H9 (cell line): Measurements from ENCODE around the gene MKRN2OS. TPM values are rescaled to one million over a fixed set of nuclear protein-coding genes. Genes with fewer than 3 reads are reported as not detected.

Experiments used
- DNase-seq: peaks from one replicate; pipeline ENCODE4 v3.0.0-alpha.2; 2017
- H2AFZ ChIP-seq: one replicate; pipeline ENCODE4 v1.6.1; 2013; ENCODE audit warnings: mild to moderate bottlenecking, low read length, control low read depth, moderate library complexity
- H2AK5ac ChIP-seq: 2 replicates; pipeline ENCODE4 v1.6.1; 2013; ENCODE audit warnings: low read length, control low read depth, mixed read lengths; ENCODE audit not compliant: insufficient read length
- H2BK120ac ChIP-seq: one replicate; pipeline ENCODE4 v1.6.1; 2013; ENCODE audit warnings: low read depth, mild to moderate bottlenecking, low read length, control low read depth, inconsistent platforms; ENCODE audit not compliant: poor library complexity, severe bottlenecking
- H2BK12ac ChIP-seq: 2 replicates; pipeline ENCODE4 v1.6.1; 2013; ENCODE audit warnings: low read length, control low read depth, mixed read lengths, low read depth; ENCODE audit not compliant: insufficient read length
- H2BK15ac ChIP-seq: 2 replicates; pipeline ENCODE4 v1.6.1; 2013; ENCODE audit warnings: low read depth, low read length, control low read depth
- H2BK20ac ChIP-seq: one replicate; pipeline ENCODE4 v1.6.1; 2013; ENCODE audit warnings: low read depth, mild to moderate bottlenecking, low read length, control low read depth, inconsistent platforms; ENCODE audit not compliant: poor library complexity, severe bottlenecking
- H2BK5ac ChIP-seq: 2 replicates; pipeline ENCODE4 v1.6.1; 2013; ENCODE audit warnings: low read length, control low read depth, mixed read lengths; ENCODE audit not compliant: insufficient read length
- H3K14ac ChIP-seq: 2 replicates; pipeline ENCODE4 v1.6.1; 2013; ENCODE audit warnings: low read length, control low read depth; ENCODE audit not compliant: insufficient read depth
- H3K18ac ChIP-seq: 2 replicates; pipeline ENCODE4 v1.6.1; 2013; ENCODE audit warnings: low read depth, mild to moderate bottlenecking, mixed read lengths, low read length, control low read depth; ENCODE audit not compliant: insufficient read length
- H3K23ac ChIP-seq: 2 replicates; pipeline ENCODE4 v1.6.1; 2013; ENCODE audit warnings: low read length, control low read depth, mixed read lengths, low read depth; ENCODE audit not compliant: insufficient read length
- H3K23me2 ChIP-seq: 2 replicates; pipeline ENCODE4 v1.6.1; 2013; ENCODE audit warnings: low read depth, mild to moderate bottlenecking, mixed read lengths, low read length, control low read depth; ENCODE audit not compliant: insufficient read length, poor library complexity, severe bottlenecking
- H3K27ac ChIP-seq: 2 replicates; pipeline ENCODE4 v1.5.1; 2013; ENCODE audit warnings: low read length, control low read depth, mixed read lengths, low read depth; ENCODE audit not compliant: insufficient read length
- H3K27me3 ChIP-seq: 2 replicates; pipeline ENCODE4 v1.6.1; 2013; ENCODE audit warnings: low read length, control low read depth, inconsistent platforms; ENCODE audit not compliant: insufficient read depth
- H3K4ac ChIP-seq: 2 replicates; pipeline ENCODE4 v1.6.1; 2013; ENCODE audit warnings: low read depth, mild to moderate bottlenecking, control low read depth, inconsistent platforms, low read length, moderate library complexity
- H3K4me1 ChIP-seq: 2 replicates; pipeline ENCODE4 v1.6.1; 2013; ENCODE audit warnings: low read length, control low read depth, inconsistent platforms; ENCODE audit not compliant: insufficient read depth
- H3K4me2 ChIP-seq: 2 replicates; pipeline ENCODE4 v1.6.1; 2013; ENCODE audit warnings: low read length, control low read depth, mixed read lengths; ENCODE audit not compliant: insufficient read length, insufficient read depth
- H3K56ac ChIP-seq: 2 replicates; pipeline ENCODE4 v1.6.1; 2013; ENCODE audit warnings: low read depth, mild to moderate bottlenecking, mixed read lengths, low read length, control low read depth; ENCODE audit not compliant: insufficient read length
- H3K79me1 ChIP-seq: 2 replicates; pipeline ENCODE4 v1.6.1; 2013; ENCODE audit warnings: low read depth, mild to moderate bottlenecking, moderate library complexity, low read length, control low read depth, inconsistent platforms; ENCODE audit not compliant: insufficient read depth, poor library complexity, severe bottlenecking
- H3K79me2 ChIP-seq: 2 replicates; pipeline ENCODE4 v1.6.1; 2013; ENCODE audit warnings: low read length, control low read depth, inconsistent platforms; ENCODE audit not compliant: insufficient read depth
- H3K9ac ChIP-seq: 2 replicates; pipeline ENCODE4 v1.6.1; 2013; ENCODE audit warnings: low read length, control low read depth, mixed read lengths; ENCODE audit not compliant: insufficient read length; ENCODE audit errors: extremely low read depth
- H3K9me3 ChIP-seq: one replicate; pipeline ENCODE4 v1.6.1; 2013; ENCODE audit warnings: low read depth, low read length, inconsistent platforms; ENCODE audit not compliant: control insufficient read depth
- H3T11ph ChIP-seq: one replicate; pipeline ENCODE4 v1.6.1; 2013; ENCODE audit warnings: mild to moderate bottlenecking, low read length, control low read depth, inconsistent platforms
- H4K20me1 ChIP-seq: one replicate; pipeline ENCODE4 v1.6.1; 2013; ENCODE audit not compliant: control insufficient read depth, insufficient read length, insufficient read depth
- H4K5ac ChIP-seq: 2 replicates; pipeline ENCODE4 v1.6.1; 2013; ENCODE audit warnings: low read depth, mild to moderate bottlenecking, mixed read lengths, low read length, control low read depth; ENCODE audit not compliant: insufficient read length
- H4K8ac ChIP-seq: replicated peaks from 2 replicates; pipeline ENCODE4 v1.6.1; 2013; ENCODE audit warnings: low read length, control low read depth, mixed read lengths, low read depth; ENCODE audit not compliant: insufficient read length
- H4K91ac ChIP-seq: 2 replicates; pipeline ENCODE4 v1.6.1; 2013; ENCODE audit warnings: low read depth, mild to moderate bottlenecking, moderate library complexity, mixed read lengths, low read length, control low read depth; ENCODE audit not compliant: insufficient read length
- H3K27ac Mint-ChIP-seq, 3 experiments: 2 replicates in 2 of 3; 3 replicates in 1 of 3; pipeline ENCODE4 v1.8.0; 2020 to 2021; ENCODE audit warnings: mixed read lengths in 3 of 3, mild to moderate bottlenecking in 1 of 3, moderate library complexity in 1 of 3
- H3K27me3 Mint-ChIP-seq: 2 replicates; pipeline ENCODE4 v1.8.0; 2021; ENCODE audit warnings: low read depth, mild to moderate bottlenecking, moderate library complexity, mixed read lengths
- H3K36me3 Mint-ChIP-seq, 3 experiments: 2 replicates in 2 of 3; 3 replicates in 1 of 3; pipeline ENCODE4 v1.8.0; 2020 to 2021; ENCODE audit warnings: low read depth in 3 of 3, mixed read lengths in 3 of 3; ENCODE audit not compliant: insufficient read depth in 1 of 3
- H3K4me1 Mint-ChIP-seq, 2 experiments: 2 replicates each; pipeline ENCODE4 v1.8.0; 2020; ENCODE audit warnings: mixed read lengths in 2 of 2
- H3K4me3 Mint-ChIP-seq, 2 experiments: 2 replicates in 1 of 2; 3 replicates in 1 of 2; pipeline ENCODE4 v1.8.0; 2020 to 2021; ENCODE audit warnings: mild to moderate bottlenecking in 2 of 2, mixed read lengths in 2 of 2, moderate library complexity in 1 of 2
- H3K9me3 Mint-ChIP-seq, 2 experiments: 2 replicates in 1 of 2; 3 replicates in 1 of 2; pipeline ENCODE4 v1.8.0; 2020; ENCODE audit warnings: mild to moderate bottlenecking in 2 of 2, mixed read lengths in 2 of 2, moderate library complexity in 1 of 2
- WGBS: extraction: QIAGEN DNeasy Blood & Tissue Kit; methylation state at CpG from one replicate; pipeline ENCODE4 v1.1.7; 2013; ENCODE audit warnings: missing lambda C conversion rate, low lambda C conversion rate, mixed read lengths; ENCODE audit not compliant: insufficient read length; ENCODE audit errors: extremely low coverage; 5-methylcytosine and 5-hydroxymethylcytosine counted together
- total RNA-seq: library from RNA; stranded (reverse); gene quantifications from 2 replicates; pipeline ENCODE4 v1.2.1, GENCODE V29; 2021
- TF ChIP-seq, protein P1 (sequence below): fragments of 200-600 bp; sonication (generic); conservative IDR thresholded peaks from 3 replicates; pipeline ENCODE4 v1.8.0; 2021; ENCODE audit warnings: antibody characterized with exemption, mild to moderate bottlenecking

Gene MKRN2OS
- total RNA-seq, 1 experiment from 2014 or later, result 0.44 TPM

DNA sequence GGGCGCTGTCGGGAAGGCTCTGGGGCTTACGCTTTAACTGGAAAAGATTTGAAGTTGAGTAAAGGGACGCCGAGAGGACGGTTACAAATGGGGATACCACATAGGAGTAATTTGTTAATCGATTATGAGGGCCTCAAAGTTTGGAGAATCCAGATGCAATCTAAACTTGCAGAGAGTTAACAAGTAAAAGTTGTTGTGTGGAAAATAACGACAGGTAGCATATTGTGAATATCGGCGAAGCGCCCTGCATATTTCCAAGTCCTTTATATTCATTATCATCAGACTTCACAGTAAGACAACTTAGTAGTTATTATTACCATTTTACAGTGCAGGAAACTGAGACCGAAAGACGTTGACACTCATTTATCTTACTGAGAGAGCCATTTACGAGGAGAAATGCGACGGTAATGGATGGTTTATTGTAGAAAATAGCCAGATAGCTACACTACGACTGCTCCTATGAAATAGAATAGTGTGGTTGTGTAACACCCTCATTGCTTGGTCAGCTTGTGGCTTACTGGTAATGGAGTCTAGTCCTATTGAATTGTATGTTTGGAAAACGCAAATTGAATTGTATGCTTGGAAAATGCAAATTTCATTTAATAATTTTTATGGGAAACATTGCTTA is 12.3 kb upstream of the MKRN2OS start:
- H3K14ac ChIP-seq, result 0 out of 2 replicates have a peak overlapping the region, but pooled peaks have one; percentile 21
- no peak overlapping the region for H3K56ac ChIP-seq
- TF ChIP-seq, protein P1, sequence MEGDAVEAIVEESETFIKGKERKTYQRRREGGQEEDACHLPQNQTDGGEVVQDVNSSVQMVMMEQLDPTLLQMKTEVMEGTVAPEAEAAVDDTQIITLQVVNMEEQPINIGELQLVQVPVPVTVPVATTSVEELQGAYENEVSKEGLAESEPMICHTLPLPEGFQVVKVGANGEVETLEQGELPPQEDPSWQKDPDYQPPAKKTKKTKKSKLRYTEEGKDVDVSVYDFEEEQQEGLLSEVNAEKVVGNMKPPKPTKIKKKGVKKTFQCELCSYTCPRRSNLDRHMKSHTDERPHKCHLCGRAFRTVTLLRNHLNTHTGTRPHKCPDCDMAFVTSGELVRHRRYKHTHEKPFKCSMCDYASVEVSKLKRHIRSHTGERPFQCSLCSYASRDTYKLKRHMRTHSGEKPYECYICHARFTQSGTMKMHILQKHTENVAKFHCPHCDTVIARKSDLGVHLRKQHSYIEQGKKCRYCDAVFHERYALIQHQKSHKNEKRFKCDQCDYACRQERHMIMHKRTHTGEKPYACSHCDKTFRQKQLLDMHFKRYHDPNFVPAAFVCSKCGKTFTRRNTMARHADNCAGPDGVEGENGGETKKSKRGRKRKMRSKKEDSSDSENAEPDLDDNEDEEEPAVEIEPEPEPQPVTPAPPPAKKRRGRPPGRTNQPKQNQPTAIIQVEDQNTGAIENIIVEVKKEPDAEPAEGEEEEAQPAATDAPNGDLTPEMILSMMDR, result no peak
- no peak overlapping the region for H2AFZ ChIP-seq
- H3K4me1 ChIP-seq, result no peaks in the 10 kb centered on the region
- no peak overlapping the region for H2BK5ac ChIP-seq
- H2BK20ac ChIP-seq, result no peak overlapping the region
- H3K9me3 ChIP-seq, result no peaks in the 10 kb centered on the region
- no peak overlapping the region for H3K23ac ChIP-seq
- no peaks in the 10 kb centered on the region for H3K27me3 ChIP-seq
- peak overlapping the region; percentile 96 for H3K4me2 ChIP-seq
- H4K91ac ChIP-seq, result no peak overlapping the region
- H3K9ac ChIP-seq, result peak overlapping the region; percentile 76
- H3K79me2 ChIP-seq, result peaks cover 35% of the 10 kb centered on the region; the same call in 1 of the 2 replicates
- H4K8ac ChIP-seq, result no peak overlapping the region
- no peak overlapping the region for H3K4ac ChIP-seq
- no peak overlapping the region for H2AK5ac ChIP-seq
- Mint-ChIP-seq H3K9me3 (no peaks in the 10 kb centered on the region), H3K27ac (peak overlapping the region; percentile 87 to 94 (median 92)), H3K4me3 (peak overlapping the region; percentile 84 to 87), H3K27me3 (peaks cover 9% of the 10 kb centered on the region), H3K36me3 (no peaks in the 10 kb centered on the region), H3K4me1 (peaks cover 40 to 41% of the 10 kb centered on the region in 2 experiments)
- no peak overlapping the region for H3T11ph ChIP-seq
- H3K23me2 ChIP-seq, result peaks cover 12% of the 10 kb centered on the region
- H2BK15ac ChIP-seq, result no peak overlapping the region
- peak overlapping the region; percentile 31 for H3K27ac ChIP-seq
- no peak overlapping the region for H4K5ac ChIP-seq
- H2BK12ac ChIP-seq, result no peak overlapping the region
- no peak for DNase-seq
- H3K79me1 ChIP-seq, result peaks cover 15% of the 10 kb centered on the region
- H3K18ac ChIP-seq, result no peak overlapping the region
- H2BK120ac ChIP-seq, result no peak overlapping the region
- no CpG with 5 or more reads among the region's 18 CpGs for WGBS
- H4K20me1 ChIP-seq, result no peaks in the 10 kb centered on the region
